ENCODE results near the gene GGTA1.

The GGTA1 gene

DNA sequence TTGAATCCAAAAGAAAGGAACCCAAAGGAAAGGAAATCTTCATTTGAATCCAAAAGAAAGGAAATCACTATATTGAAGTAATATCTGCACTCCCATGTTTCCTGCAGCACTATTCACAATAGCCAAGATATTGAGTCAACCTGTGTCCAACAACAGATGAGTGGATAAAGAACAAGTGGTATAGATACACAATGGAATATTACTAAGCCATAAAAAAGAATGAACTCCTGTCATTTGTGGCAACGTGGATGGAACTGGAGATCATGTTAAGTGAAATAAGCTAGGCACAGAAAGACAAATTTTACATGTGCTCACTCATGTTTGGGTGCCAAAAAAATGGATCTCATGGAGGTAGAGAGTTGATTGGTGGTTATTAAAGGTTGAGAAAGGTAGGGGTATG is 71.7 kb downstream of the GGTA1 start:
- Histone ChIP-seq H2AFZ (ENCODE audit: low read length) (no peak overlapping the region), H3K4ac (ENCODE audit: low read length) (no peak overlapping the region), H3K36me3 (replicated peaks in 1 of 2; ENCODE audit: control insufficient read depth in 2 of 2, insufficient read depth in 2 of 2, low read length in 2 of 2) (no peaks in the 10 kb centered on the region), H3K79me1 (ENCODE audit: low read depth, low read length) (no peaks in the 10 kb centered on the region), H3K18ac (ENCODE audit: low read length) (no peak overlapping the region), H3K4me1 (ENCODE audit: control insufficient read depth in 2 of 2, insufficient read depth in 1 of 2, low read depth in 1 of 2, low read length in 2 of 2) (no peaks in the 10 kb centered on the region), H2BK5ac (ENCODE audit: low read length) (no peak overlapping the region), H4K8ac (ENCODE audit: low read depth, low read length) (no peak overlapping the region), H3K27ac (replicated peaks; ENCODE audit: low read length) (no peak overlapping the region), H2BK120ac (ENCODE audit: low read depth, low read length) (no peak overlapping the region), H3K4me3 (ENCODE audit: low read length in 2 of 2) (no peak overlapping the region), H2BK15ac (ENCODE audit: low read length) (no peak overlapping the region), H3K23ac (ENCODE audit: low read depth, low read length, poor library complexity) (no peak overlapping the region), H4K91ac (ENCODE audit: low read depth, low read length, poor library complexity) (no peak overlapping the region), H2AK5ac (ENCODE audit: low read depth, low read length) (no peak overlapping the region), H3K9ac (ENCODE audit: low read depth, low read length, poor library complexity) (no peak overlapping the region), H3K9me3 (replicated peaks in 1 of 2; ENCODE audit: control insufficient read depth in 2 of 2, insufficient read depth in 1 of 2, low read depth in 1 of 2, low read length in 2 of 2) (no peaks in the 10 kb centered on the region), H3K27me3 (ENCODE audit: control insufficient read depth in 3 of 3, insufficient read depth in 3 of 3, low read depth in 1 of 3, low read length in 3 of 3) (peaks cover 0 to 13% (median 0%) of the 10 kb centered on the region in 3 experiments), H3K4me2 (ENCODE audit: insufficient read depth, low read length, poor library complexity, severe bottlenecking) (no peak overlapping the region), H2BK12ac (ENCODE audit: low read length) (no peak overlapping the region), H3K14ac (ENCODE audit: low read length) (no peak overlapping the region)
- DNase-seq (ENCODE audit: low spot score) = no peak
- WGBS, 2 donors (ENCODE audit: extremely low coverage in 2 of 2, insufficient read length in 2 of 2, insufficient replicate concordance in 1 of 2) = no CpG with 5 or more reads among the region's 1 CpG

DNA sequence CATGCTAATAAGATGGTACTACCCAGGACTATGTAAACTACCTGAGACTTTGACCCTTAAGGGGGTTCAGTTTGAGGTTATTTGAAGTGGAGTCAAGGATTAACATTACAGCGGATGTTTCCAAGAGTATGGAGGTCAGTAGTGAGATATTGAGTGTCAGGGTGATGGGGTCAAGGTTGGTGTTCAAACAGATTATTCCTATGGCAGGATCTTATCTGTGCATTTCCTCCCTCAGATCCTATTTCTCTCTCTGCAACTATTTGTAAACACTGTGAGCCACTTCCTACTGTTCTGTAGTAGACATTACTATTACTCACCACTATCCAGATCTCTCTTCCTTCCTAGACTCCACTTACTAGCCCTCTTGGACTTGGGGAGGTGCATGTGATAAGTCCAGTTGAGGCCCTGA is 75.6 kb downstream of the GGTA1 start:
- Histone ChIP-seq H2AK5ac (ENCODE audit: low read depth, low read length) (no peak overlapping the region), H3K9me3 (replicated peaks in 1 of 2; ENCODE audit: control insufficient read depth in 2 of 2, insufficient read depth in 1 of 2, low read depth in 1 of 2, low read length in 2 of 2) (no peaks in the 10 kb centered on the region), H3K4me2 (ENCODE audit: insufficient read depth, low read length, poor library complexity, severe bottlenecking) (no peak overlapping the region), H3K23ac (ENCODE audit: low read depth, low read length, poor library complexity) (no peak overlapping the region), H3K4ac (ENCODE audit: low read length) (no peak overlapping the region), H2BK15ac (ENCODE audit: low read length) (no peak overlapping the region), H3K4me3 (ENCODE audit: low read length in 2 of 2) (no peak overlapping the region), H2AFZ (ENCODE audit: low read length) (no peak overlapping the region), H3K18ac (ENCODE audit: low read length) (no peak overlapping the region), H4K91ac (ENCODE audit: low read depth, low read length, poor library complexity) (no peak overlapping the region), H3K4me1 (ENCODE audit: control insufficient read depth in 2 of 2, insufficient read depth in 1 of 2, low read depth in 1 of 2, low read length in 2 of 2) (no peaks in the 10 kb centered on the region), H4K8ac (ENCODE audit: low read depth, low read length) (no peak overlapping the region), H3K36me3 (replicated peaks in 1 of 2; ENCODE audit: control insufficient read depth in 2 of 2, insufficient read depth in 2 of 2, low read length in 2 of 2) (no peaks in the 10 kb centered on the region), H3K27ac (replicated peaks; ENCODE audit: low read length) (no peak overlapping the region), H2BK12ac (ENCODE audit: low read length) (no peak overlapping the region), H3K79me1 (ENCODE audit: low read depth, low read length) (no peaks in the 10 kb centered on the region), H2BK5ac (ENCODE audit: low read length) (no peak overlapping the region), H3K27me3 (ENCODE audit: control insufficient read depth in 3 of 3, insufficient read depth in 3 of 3, low read depth in 1 of 3, low read length in 3 of 3) (peaks cover 0 to 2% (median 0%) of the 10 kb centered on the region in 3 experiments), H2BK120ac (ENCODE audit: low read depth, low read length) (no peak overlapping the region), H3K14ac (ENCODE audit: low read length) (no peak overlapping the region), H3K9ac (ENCODE audit: low read depth, low read length, poor library complexity) (no peak overlapping the region)
- no CpG with 5 or more reads among the region's 1 CpG for WGBS, 2 donors (ENCODE audit: extremely low coverage in 2 of 2, insufficient read length in 2 of 2, insufficient replicate concordance in 1 of 2)
- DNase-seq (ENCODE audit: low spot score) = no peak

DNA sequence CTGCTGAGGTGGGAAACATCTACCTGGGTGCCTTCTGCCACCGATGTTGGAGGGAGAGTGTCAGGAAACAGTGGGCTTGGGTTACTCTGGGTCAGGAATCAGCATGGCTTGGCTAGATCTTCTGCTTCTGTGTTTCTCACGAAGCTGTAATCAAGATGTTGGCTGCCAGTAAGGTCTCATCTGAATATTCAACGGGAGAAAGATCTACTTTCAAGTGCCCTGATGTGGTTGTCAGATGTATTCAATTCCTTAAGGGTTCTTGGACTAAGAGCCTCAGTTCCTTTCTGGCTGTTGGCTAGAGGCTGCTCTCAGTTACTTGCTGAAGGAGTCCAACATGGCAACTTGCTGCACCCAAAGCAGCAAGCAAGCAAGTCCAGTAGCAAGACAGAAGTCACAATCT is 87.7 kb downstream of the GGTA1 start:
- Histone ChIP-seq H3K4me3 (ENCODE audit: low read length in 2 of 2) (no peak overlapping the region), H3K27me3 (ENCODE audit: control insufficient read depth in 3 of 3, insufficient read depth in 3 of 3, low read depth in 1 of 3, low read length in 3 of 3) (peaks cover 0 to 26% (median 0%) of the 10 kb centered on the region in 3 experiments), H2AK5ac (ENCODE audit: low read depth, low read length) (no peak overlapping the region), H4K8ac (ENCODE audit: low read depth, low read length) (no peak overlapping the region), H2BK5ac (ENCODE audit: low read length) (no peak overlapping the region), H2BK120ac (ENCODE audit: low read depth, low read length) (no peak overlapping the region), H3K79me1 (ENCODE audit: low read depth, low read length) (no peaks in the 10 kb centered on the region), H3K9me3 (replicated peaks in 1 of 2; ENCODE audit: control insufficient read depth in 2 of 2, insufficient read depth in 1 of 2, low read depth in 1 of 2, low read length in 2 of 2) (no peaks in the 10 kb centered on the region), H3K14ac (ENCODE audit: low read length) (no peak overlapping the region), H3K4me1 (ENCODE audit: control insufficient read depth in 2 of 2, insufficient read depth in 1 of 2, low read depth in 1 of 2, low read length in 2 of 2) (no peaks in the 10 kb centered on the region), H2AFZ (ENCODE audit: low read length) (no peak overlapping the region), H4K91ac (ENCODE audit: low read depth, low read length, poor library complexity) (no peak overlapping the region), H2BK12ac (ENCODE audit: low read length) (no peak overlapping the region), H3K27ac (replicated peaks; ENCODE audit: low read length) (no peak overlapping the region), H2BK15ac (ENCODE audit: low read length) (no peak overlapping the region), H3K18ac (ENCODE audit: low read length) (no peak overlapping the region), H3K9ac (ENCODE audit: low read depth, low read length, poor library complexity) (no peak overlapping the region), H3K23ac (ENCODE audit: low read depth, low read length, poor library complexity) (no peak overlapping the region), H3K4ac (ENCODE audit: low read length) (no peak overlapping the region), H3K36me3 (replicated peaks in 1 of 2; ENCODE audit: control insufficient read depth in 2 of 2, insufficient read depth in 2 of 2, low read length in 2 of 2) (no peaks in the 10 kb centered on the region), H3K4me2 (ENCODE audit: insufficient read depth, low read length, poor library complexity, severe bottlenecking) (no peak overlapping the region)
- no peak for DNase-seq (ENCODE audit: low spot score)
- no CpG with 5 or more reads among the region's 3 CpGs for WGBS, 2 donors (ENCODE audit: extremely low coverage in 2 of 2, insufficient read length in 2 of 2, insufficient replicate concordance in 1 of 2)

DNA sequence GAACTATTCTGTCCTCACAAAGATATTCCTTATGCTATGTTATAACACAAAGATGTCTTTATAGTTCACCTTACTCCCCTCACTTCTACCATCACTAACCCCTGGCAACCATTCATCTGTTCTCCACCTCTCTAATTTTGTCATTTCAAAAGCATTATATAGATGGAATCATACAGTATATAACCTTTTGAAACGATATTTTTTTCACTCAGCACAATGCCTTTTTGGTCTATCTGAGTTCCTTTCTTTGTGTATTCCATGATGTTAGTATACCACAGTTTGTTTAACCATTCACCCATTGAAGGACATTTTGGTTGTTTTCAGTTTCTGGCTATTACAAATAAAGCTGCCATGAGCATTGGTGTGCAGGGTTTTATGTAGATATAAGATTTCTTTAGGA is 93.7 kb downstream of the GGTA1 start:
- no peak overlapping the region for H4K8ac ChIP-seq (ENCODE audit: low read depth, low read length)
- no peak overlapping the region for H3K18ac ChIP-seq (ENCODE audit: low read length)
- H3K4me3 ChIP-seq (ENCODE audit: low read length in 2 of 2) = no peak overlapping the region
- DNase-seq (ENCODE audit: low spot score) = no peak
- H2AK5ac ChIP-seq (ENCODE audit: low read depth, low read length) = no peak overlapping the region
- H2AFZ ChIP-seq (ENCODE audit: low read length) = no peak overlapping the region
- H3K79me1 ChIP-seq (ENCODE audit: low read depth, low read length) = no peaks in the 10 kb centered on the region
- peaks cover 0 to 20% (median 0%) of the 10 kb centered on the region in 3 experiments for H3K27me3 ChIP-seq (ENCODE audit: control insufficient read depth in 3 of 3, insufficient read depth in 3 of 3, low read depth in 1 of 3, low read length in 3 of 3)
- H4K91ac ChIP-seq (ENCODE audit: low read depth, low read length, poor library complexity) = no peak overlapping the region
- H3K4me2 ChIP-seq (ENCODE audit: insufficient read depth, low read length, poor library complexity, severe bottlenecking) = no peak overlapping the region
- H2BK12ac ChIP-seq (ENCODE audit: low read length) = no peak overlapping the region
- no peak overlapping the region for H2BK120ac ChIP-seq (ENCODE audit: low read depth, low read length)
- H3K23ac ChIP-seq (ENCODE audit: low read depth, low read length, poor library complexity) = no peak overlapping the region
- no peak overlapping the region for H2BK15ac ChIP-seq (ENCODE audit: low read length)
- no CpG with 5 or more reads among the region's 1 CpG for WGBS, 2 donors (ENCODE audit: extremely low coverage in 2 of 2, insufficient read length in 2 of 2, insufficient replicate concordance in 1 of 2)
- no peaks in the 10 kb centered on the region for H3K4me1 ChIP-seq (ENCODE audit: control insufficient read depth in 2 of 2, insufficient read depth in 1 of 2, low read depth in 1 of 2, low read length in 2 of 2)
- H3K27ac ChIP-seq (replicated peaks; ENCODE audit: low read length) = no peak overlapping the region
- no peaks in the 10 kb centered on the region for H3K36me3 ChIP-seq (replicated peaks in 1 of 2; ENCODE audit: control insufficient read depth in 2 of 2, insufficient read depth in 2 of 2, low read length in 2 of 2)
- H3K14ac ChIP-seq (ENCODE audit: low read length) = no peak overlapping the region
- H3K9me3 ChIP-seq (replicated peaks in 1 of 2; ENCODE audit: control insufficient read depth in 2 of 2, insufficient read depth in 1 of 2, low read depth in 1 of 2, low read length in 2 of 2) = no peaks in the 10 kb centered on the region
- no peak overlapping the region for H3K9ac ChIP-seq (ENCODE audit: low read depth, low read length, poor library complexity)
- H2BK5ac ChIP-seq (ENCODE audit: low read length) = no peak overlapping the region
- no peak overlapping the region for H3K4ac ChIP-seq (ENCODE audit: low read length)

All from neuronal stem cell (in vitro differentiated cells).